Muscle of arm (tissue), 12 donors: ENCODE measurements around the gene TBC1D8. TPM values are rescaled to one million over a fixed set of nuclear protein-coding genes. Genes with fewer than 3 reads are reported as not detected.

ENCODE experiments used
- DNase-seq: peaks from one replicate; pipeline ENCODE4 v3.0.0-alpha.2; 2013
- polyA plus RNA-seq, 12 donors: library from polyadenylated mRNA; unstranded; fragments of 120-200 nt; gene quantifications; one replicate each; pipeline ENCODE4 v1.2.1, GENCODE V29; 2013; ENCODE audit not compliant: insufficient read length in 12 of 12

The TBC1D8 gene
- polyA plus RNA-seq, 12 donors = 9.0 to 30.2 (median 21.5) TPM; not detected in 1

DNA sequence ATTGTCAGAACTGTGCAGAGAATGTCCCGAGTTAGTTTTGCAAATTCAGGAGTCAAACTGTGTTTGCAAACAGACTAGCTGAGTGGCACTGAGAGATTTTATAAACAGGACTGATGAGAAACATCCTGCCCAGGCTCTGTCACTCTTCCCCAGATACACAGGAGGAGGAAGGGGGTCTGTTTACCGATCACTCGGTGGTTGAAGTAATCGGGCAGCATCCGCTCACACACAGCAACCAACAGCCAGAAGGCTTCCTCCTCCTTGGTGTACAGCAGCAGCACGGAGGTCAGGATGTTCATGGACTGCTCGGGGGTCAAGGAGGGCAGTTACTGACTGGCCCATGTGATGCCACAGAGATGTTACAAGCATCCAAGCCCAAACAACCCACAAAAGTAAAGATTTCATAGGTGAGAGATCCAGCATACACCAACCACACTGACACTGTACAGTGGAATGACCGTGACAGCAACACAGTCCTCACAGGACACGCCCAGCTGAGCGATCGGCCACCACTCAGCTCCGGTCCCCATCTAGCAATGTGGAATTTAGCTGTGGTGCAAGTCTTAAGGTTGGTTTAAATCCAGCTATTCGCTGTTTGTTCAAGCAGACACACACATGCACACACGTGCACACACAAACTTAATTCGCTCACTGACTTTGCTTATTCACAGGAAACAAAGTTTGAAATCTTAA is 119.0 kb downstream of the TBC1D8 start:
- DNase-seq = no peak

DNA sequence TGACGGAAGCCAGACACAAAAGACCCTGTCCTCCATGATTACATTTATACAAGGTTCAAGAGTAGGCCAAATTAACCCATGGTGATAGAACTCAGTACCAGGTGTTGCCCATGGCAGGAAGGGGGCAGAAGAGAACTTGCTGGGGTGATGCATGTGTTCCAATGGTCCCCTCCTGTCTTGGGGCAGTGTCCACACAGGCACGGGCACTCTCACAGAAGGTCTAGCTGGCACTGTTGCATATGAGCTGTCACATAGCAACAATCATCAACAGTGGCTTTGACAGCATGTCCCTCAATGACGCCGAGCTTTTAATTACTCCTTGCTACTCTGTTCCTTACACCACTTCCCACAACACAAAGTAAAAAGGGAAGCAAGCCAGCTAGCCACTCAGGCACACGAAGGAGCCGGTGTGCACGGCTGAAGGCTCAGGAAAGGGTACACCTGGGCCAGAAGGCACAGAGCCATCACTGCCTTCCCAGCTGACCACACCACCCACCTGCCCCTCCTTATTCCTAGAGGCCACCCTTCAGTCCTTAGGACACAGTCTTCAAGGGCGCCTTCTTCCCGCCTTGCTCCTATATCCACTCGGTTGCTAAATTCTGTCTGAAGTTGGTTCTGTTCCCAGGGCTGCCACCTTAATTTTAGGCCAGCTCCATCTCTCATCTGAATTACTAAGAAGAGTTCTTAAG is 120.2 kb downstream of the TBC1D8 start:
- no peak for DNase-seq

DNA sequence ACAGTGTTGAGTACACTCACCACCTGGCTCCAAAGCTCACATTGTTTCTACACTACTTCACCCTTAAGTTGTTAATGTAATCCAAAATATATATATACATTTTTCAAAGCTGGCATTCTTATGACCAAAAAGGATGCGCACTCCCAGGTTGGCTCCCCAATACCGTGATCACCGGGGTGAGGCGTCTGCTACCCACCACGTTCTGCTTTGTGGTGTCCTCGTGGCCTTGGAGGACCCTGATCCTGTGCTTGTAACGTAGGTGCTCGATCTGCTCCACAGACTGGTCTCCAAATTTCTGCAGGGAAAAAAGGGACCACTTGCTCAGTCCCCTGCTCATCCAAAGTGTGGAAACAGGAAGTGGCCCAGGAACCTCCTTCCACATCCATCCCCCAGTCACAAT is 123.3 kb downstream of the TBC1D8 start:
- no peak for DNase-seq

DNA sequence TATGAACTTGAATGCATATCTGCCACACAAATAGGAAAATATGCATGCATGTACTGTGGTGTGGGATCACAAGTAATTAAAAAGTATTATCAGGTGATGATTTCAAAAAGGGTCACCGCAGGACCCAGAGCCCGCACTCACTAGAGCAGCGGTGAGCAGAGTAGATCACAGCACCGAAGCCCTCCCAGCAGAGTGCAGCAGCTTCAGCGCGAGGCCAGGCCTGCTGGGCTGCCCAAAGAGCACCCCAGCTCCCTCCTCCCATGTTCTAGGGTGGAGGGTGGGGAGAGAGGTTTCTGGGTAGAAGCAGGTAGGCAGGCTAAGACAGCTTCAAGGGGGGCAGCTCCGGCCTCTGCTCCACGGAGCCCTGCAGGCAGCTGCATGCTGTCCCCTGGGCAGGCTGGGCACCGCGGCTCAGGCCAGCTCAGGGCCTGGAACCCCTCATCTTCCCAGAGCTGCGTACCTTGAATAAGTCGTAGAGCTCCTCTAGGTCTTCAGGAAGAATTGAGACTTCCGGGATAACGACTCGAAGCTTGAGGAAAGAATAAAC is 124.2 kb downstream of the TBC1D8 start:
- DNase-seq = no peak

DNA sequence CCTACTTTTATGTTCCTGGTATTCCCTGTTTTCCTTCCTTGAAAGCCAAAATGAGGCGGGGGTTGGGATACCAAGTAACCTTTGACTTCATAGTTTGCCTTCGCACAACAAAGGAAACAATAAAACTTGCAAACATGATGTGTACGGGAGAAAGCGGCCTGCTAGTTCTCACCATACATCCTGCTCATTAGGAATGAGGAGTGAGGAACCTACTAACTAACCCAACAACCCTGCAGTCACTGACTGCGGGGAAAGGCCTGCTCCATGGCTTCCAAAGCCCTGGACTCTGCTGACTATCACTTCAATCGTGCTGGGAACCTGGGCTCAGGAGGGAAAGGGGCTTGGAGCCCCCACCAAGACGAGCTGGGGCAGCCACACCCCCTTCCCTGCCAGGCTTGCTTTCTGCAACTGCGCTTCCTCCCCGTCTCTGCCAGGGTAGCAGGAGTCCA is 124.9 kb downstream of the TBC1D8 start:
- DNase-seq = no peak

DNA sequence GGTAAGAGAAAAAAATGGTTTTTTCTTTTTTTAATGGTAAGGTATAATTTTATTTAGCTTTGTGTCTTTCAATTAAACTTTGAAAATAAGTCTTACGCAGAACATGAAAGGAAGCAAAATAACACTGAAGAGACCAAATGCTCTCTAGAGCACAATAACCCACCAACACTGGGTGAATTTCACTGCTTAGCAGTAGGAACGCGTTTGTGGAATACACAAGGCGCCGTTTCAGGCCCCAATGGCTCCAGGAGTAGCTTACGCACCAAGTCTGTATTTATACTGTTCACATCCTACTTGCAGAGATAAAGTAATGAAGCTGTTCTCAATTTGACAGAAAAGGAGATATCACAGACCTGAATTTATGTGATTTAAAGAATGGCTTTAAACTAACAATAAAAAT is 125.6 kb downstream of the TBC1D8 start:
- DNase-seq = no peak

DNA sequence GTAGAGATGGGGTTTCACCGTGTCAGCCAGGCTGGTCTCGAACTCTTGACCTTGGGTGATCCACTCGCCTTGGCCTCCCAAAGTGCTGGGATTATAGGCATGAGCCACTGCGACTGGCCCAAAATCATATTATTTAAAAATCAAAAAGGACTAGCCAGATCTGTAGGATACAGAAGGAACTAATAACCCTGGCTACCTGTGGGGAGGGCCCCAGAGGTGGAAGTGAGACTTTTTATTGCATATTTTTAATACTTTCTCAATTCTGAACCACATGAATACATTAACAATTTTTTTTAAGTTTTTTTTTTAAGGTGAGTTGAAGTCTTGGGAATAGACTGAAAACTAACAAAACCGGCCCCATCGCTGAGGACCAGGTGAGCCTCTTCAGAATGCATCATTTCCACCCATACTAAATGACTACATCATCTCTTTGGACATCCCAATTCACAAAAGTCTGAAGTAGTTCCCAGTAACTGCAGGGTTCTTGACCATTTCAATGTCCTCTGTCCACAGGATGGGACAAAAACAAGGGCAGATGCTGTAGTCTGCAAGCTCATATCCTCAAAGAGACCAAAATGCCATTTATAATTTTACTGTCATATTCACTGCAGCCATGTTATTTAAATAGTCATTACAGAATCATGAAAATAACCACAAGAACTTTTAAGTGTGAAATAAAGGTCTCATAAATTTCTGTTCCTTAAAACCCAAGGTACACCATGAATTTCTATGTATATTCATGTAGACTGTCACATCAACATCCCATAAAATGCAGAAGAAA is 127.7 kb downstream of the TBC1D8 start:
- no peak for DNase-seq

DNA sequence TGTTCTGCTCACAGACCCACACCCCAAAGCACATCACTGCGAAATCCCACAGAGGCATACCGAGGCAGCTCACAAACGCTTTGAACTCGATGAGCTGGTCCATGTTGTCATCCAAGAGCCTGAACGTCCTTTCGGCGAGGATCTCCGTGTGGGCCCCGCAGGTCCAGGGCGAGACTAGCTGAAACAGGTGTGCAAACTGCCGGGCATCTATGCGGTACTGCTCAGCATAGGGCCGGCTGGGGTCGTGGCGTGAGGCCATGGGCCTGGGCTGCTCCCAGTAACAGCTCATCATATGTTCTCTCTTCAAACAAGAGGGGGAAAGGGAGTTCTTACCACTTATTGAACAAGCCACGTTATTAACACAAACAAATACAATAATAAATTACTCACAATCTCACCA is 129.0 kb downstream of the TBC1D8 start:
- DNase-seq = no peak

DNA sequence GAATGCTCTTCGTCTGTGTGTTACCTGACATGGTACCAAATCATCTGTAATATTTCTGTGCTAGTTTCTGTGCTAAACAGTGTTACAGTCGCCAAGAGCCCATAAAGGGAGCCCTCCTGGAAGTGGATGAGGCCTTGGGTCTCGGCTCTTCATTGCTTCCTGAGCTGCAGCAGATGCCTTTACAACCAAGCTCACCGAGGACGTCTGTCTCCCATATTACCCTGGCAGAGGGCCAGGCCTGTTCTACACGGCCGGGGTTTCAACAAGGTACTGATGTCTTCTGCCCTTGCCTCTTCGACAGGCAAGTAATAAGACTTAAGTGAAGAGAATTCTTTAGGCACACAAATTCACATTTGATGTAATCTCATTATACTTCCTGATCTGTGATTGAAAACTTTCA is 132.2 kb downstream of the TBC1D8 start:
- no peak for DNase-seq

DNA sequence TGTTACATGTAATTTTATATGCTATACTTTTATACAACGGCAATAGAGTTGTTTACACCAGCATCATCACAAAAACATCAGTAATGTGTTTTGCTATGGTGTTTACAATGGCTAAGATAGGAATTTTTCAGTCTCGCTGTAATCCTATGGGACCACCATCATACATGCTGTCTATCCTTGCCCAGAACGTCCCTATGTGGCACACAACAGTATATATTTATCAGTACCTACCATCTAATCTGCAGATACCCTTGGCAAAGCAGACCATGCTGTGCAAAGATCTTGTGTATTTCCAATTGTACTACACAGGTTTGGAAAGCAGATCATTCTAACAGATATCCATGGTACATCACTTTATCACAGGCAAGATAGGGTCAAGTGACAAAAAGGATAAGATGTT is 133.8 kb downstream of the TBC1D8 start:
- no peak for DNase-seq

DNA sequence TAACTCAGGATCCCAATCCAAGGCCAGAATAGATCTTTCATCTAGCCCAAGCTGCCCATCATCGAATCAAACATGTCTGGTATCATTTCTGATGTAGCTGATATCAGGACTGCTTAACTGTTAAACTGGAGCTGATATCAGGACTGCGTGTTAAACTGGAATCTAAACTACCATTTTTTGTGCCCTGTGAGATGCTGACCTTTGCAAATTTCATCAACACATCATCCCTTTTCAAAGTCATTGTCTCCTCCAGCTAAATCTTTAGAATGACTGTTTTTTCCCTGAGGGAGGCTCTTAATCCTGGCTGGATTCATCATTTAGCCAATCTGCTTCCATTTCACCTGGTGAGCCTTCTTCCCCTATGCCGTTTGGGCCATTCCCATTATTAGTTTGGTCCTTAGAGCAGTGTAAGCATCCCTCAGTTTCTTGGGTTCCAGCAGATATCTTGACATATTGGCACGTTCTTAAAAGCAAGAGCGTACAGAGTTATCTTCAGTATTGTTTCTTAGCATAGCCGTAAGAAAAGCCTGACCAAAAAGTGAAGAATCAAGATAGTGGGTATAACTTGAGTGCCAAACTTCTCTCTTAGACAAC is 136.8 kb downstream of the TBC1D8 start:
- no peak for DNase-seq

DNA sequence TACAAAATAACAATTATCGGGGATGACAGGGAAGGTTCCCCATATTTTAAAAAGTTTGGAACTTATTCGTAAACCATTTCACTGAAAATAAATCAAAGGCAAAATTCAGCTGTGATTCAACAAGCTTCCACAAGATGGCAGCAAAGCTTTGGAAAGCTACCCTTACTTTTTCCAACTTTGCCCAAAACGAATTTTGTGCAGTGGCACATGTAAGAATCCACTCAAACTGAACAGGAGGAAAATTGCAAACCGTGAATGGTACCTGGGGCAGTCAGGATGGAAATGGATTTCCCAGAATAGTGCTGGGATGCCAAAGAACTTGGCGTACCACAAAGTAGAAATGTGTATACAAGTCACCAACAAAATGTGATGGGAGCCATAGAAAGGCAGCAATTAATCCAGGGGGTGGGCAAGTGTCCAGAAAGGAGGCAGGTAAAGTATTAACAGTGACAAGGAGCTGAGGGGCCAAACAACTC is 138.4 kb downstream of the TBC1D8 start:
- DNase-seq = peak; percentile 59

DNA sequence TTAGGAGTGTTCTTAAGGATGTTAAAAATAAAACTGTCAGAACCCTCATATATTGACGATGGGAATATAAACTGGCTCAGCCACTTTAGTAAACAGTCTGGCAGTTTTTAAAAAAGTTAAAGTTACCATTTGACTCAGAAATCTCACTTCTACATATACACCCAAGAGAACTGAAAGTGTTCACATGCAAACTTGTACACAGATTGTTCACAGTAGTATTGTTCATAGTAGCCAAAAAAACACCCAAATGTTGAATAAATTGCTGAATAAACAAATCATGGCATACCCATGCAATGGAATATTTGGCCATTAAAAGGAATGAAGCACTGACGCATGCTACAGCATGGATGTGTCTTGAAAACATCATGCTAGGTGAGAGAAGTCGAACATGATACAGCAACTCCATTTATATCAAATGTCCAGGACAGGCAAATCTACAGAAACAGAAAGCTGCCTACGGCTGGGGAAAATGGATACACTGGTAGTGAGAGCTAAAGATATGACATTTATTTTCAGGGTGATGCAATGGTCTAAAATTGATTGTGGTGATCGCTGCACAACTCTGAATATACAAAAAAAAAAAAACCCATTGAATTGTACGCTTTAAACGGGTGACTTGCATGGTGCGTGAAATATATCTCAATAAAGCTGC is 139.0 kb downstream of the TBC1D8 start:
- DNase-seq = no peak

DNA sequence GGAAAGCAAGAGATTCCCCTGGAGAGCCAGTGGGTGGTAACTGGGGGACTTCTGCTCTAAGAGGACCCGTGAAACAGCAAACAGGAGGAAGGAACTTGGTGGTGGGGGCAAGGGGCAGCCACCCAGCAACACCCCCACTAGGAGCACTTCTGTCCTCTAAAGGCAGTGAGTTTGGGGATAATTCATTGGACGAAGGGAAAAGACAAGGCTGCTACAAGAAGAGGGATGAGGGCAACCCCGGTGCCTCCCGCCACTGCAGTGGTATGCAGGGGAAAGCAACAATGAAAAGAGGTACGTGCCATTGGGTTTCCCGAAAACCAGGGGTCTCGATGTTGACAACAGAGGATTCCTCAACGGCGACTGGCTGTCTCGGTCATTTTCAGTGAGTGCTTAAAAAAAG is 140.0 kb downstream of the TBC1D8 start:
- no peak for DNase-seq

DNA sequence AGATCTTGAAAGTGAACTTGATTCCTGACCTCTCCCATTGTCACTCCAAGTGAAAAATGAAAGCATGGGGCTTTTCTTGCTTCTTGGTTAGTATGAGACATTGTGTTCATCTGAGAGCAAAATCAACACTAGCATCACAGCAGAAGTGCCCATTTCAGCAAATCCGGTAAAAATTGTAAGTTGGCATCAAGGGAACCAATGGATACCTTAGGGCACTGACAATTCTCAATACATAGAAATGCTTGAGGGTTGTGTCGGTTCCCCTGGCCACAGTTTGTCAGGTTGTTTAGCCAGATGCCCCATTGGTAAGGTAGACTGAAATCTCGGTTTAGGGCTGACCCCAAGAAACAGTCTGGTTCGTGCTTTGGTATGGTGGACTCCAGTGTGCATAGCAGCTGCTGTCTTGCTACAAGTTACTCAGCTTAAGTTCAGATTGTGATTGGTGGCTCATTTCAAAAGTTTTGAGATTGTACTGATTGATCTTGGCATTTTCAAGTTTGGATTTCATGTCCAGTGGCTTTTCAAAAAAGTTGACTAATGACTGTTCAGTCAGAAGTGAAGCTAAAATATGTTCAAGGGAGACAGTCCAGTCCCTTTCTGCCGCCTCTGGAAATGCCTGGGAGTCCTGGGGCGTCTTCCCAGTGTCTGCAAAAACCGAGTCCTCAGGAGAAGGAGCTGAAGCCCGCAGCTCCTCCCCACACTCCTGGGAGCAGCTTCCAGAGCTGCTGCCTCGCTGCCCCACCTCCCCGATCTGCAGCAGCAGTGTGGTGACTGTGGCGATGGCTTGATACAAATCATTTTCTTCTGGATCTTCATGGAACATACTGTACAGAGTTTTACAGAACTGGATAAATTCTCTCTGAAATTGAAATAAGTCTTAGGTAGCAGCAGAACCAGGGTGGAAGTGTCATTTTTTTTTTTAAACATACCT is 143.5 kb downstream of the TBC1D8 start:
- DNase-seq = no peak

DNA sequence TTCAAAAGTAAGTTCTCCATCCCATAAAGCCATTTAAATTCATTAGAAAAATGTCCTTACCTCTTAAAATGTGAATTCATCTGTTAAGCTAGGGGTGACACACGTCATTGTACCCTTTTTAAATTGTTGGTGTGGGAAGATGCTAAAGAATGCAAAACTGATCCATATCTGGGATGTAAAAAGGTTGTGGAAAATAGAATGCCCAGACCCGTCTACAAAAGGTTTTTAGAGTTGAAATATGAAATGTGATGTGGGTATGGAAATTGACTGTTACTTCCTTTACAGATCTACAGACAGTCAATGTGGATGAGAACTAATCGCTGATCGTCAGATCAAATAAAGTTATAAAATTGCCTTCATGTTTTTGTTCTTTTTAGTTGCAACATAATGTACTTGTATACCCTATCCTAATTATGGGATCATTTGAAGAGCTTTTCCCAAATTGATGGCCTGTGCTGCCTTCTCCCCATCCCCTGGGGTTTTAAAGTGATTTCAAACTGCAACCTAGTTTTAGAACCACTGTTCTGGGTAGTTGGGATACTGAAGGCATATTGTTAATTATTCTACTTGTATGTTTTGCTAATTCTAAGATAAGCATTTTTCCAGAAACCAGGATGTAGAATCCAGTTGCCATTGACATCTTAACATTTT is 145.0 kb downstream of the TBC1D8 start:
- DNase-seq = no peak

DNA sequence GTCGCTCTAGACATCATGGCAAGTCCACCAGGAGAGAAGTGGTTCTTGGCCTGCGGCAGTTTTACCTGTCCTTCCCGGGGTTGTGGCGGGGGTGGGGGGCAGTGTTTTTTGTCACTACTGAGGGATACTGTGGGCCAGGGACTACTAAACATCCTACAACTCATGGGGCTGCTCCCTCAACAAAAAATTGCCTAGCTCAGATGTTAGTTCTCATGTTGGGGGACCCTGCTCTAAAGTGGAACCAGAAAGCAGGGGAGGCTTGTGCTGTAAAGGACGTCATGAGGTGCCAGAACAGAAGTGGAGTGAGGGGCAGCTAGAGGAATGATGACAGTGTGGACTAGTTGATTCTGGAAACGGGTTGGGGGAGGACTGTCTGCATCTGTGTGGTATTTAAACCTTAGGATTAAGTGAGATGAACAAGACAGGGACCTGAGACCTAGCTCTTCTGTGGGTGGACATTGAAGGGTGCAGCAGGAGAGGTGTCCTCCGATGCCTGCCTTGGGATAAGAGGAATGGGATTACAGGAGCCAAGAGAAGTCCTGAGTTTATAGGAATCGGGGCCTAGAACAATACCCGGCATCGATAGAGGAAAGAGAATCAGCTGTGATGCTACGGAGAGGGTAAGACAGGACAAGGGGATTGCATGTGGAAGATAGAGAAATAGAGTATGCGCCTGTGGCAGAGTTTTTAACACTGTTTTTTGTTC is 146.4 kb downstream of the TBC1D8 start:
- DNase-seq = no peak

DNA sequence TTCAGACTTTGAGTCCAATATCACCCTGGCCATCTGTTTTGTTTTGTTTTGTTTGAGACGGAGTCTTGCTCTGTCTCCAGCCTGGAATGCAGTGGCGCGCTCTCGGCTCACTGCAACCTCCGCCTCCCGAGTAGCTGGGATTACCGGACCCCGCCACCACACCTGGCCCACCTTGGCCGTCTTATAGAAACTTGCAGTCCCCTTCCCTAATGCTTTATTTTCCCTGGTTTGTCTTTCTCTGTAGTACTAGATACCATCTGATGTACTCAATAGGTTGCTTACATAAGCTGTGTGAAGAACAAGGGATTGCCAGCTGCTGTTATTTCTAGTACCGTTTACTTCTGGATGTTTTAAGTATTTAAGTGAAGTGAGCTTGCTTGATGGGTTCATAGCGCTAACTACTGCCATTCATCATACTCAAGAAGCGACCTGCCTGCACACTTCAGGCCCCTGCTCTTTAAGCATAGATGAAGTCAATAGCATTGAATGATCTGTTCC is 147.9 kb downstream of the TBC1D8 start:
- DNase-seq = no peak
